K562 (cell line): ENCODE measurements around the gene SRCIN1.
"Not testable (repeated sequence)": the region's sequence is repeated elsewhere in the genome, so short reads cannot be mapped to it uniquely, and the experiment has no call there.

Experiments used
- KLF13 ChIP-seq: fragments of 450-650 bp; IDR thresholded peaks from 2 replicates; pipeline ENCODE4 v1.6.1; 2016; ENCODE audit warnings: missing genetic modification characterization, low read depth, mild to moderate bottlenecking, missing compliant biosample characterization, moderate library complexity, borderline replicate concordance
- MEF2D ChIP-seq: conservative IDR thresholded peaks from 2 replicates; pipeline ENCODE4 v1.6.1; 2016; ENCODE audit warnings: low read depth, missing genetic modification characterization, missing compliant biosample characterization
- NFXL1 ChIP-seq: fragments of 450-650 bp; formaldehyde crosslinking; IDR thresholded peaks from 2 replicates; pipeline ENCODE4 v1.4.0; 2021; ENCODE audit warnings: mild to moderate bottlenecking
- PCBP1 ChIP-seq: fragments of 200-400 bp; formaldehyde crosslinking; IDR thresholded peaks from 2 replicates; pipeline ENCODE4 v1.6.1; 2018; ENCODE audit warnings: mild to moderate bottlenecking, low read depth, low read length; ENCODE audit not compliant: poor library complexity, severe bottlenecking
- POLR2A ChIP-seq: fragments of 450-650 bp; conservative IDR thresholded peaks from 2 replicates; pipeline ENCODE4 v1.6.1; 2016
- PRDM10 ChIP-seq: fragments of 450-650 bp; IDR thresholded peaks from 2 replicates; pipeline ENCODE4 v1.6.1; 2018; ENCODE audit not compliant: partially characterized antibody
- SIN3A ChIP-seq, 2 experiments: fragments of 150-350 bp in 1 of 2; IDR thresholded peaks; 2 replicates each; pipeline ENCODE4 v1.6.1; 2011 to 2016; ENCODE audit warnings: borderline replicate concordance in 2 of 2, low read depth in 2 of 2, low read length in 2 of 2, mild to moderate bottlenecking in 2 of 2, moderate library complexity in 2 of 2; ENCODE audit not compliant: control insufficient read depth in 1 of 2
- TBP ChIP-seq: optimal IDR thresholded peaks from 2 replicates; pipeline ENCODE3; 2011; ENCODE audit warnings: low read depth, low read length, improper control_type of control experiment
- ZC3H4 ChIP-seq: sonication (generic); formaldehyde crosslinking; IDR thresholded peaks from 2 replicates; pipeline ENCODE4 v1.9.0; 2021; ENCODE audit warnings: missing genetic modification reagents, borderline replicate concordance
- ZNF274 ChIP-seq: IDR thresholded peaks from 2 replicates; pipeline ENCODE4 v1.6.1; 2011; ENCODE audit warnings: low read depth, mild to moderate bottlenecking, low read length, moderate library complexity, borderline replicate concordance

GRCh38 chr17:38530856-38531255 lies 74.9 kb downstream of the SRCIN1 start:
- not testable (repeated sequence) for TF ChIP-seq SIN3A (IDR thresholded peaks at IDR 0.05; ENCODE audit: borderline replicate concordance in 2 of 2, control insufficient read depth in 1 of 2, low read depth in 2 of 2, low read length in 2 of 2); ZNF274; POLR2A; NFXL1; MEF2D (tag); PCBP1; PRDM10; ZC3H4 (CRISPR knock-in tag); KLF13 (tag); TBP
